AG04450 (cell line): Measurements from ENCODE around the gene GMNN. TPM values are rescaled to one million over a fixed set of nuclear protein-coding genes. Genes with fewer than 3 reads are reported as not detected.

Source experiments
- CTCF ChIA-PET: fragments of 300-600, 350-600 bp; formaldehyde crosslinking; extraction: SDS; loops from one replicate; lab custom pipeline; 2022; ENCODE audit warnings: antibody characterized with exemption, inconsistent platforms; lab: Charles Lee
- POLR2A ChIA-PET: fragments of 350-600 bp; formaldehyde crosslinking; extraction: SDS; loops from one replicate; lab custom pipeline; 2021; ENCODE audit warnings: antibody characterized with exemption, inconsistent platforms; lab: Yijun Ruan, JAX
- DNase-seq: peaks from one replicate; pipeline ENCODE4 v3.0.0-alpha.2; 2011; ENCODE audit warnings: low read depth, low spot score
- H3K27ac ChIP-seq: one replicate; pipeline ENCODE4 v1.5.1; 2012; ENCODE audit warnings: low read depth, low read length, control low read depth
- H3K27me3 ChIP-seq: one replicate; pipeline ENCODE4 v1.6.0; 2012; ENCODE audit warnings: low read length; ENCODE audit not compliant: control insufficient read depth, insufficient read depth
- H3K4me3 ChIP-seq: 2 replicates; pipeline ENCODE4 v1.5.1; 2011; ENCODE audit warnings: mild to moderate bottlenecking, low read depth, low read length, control low read depth
- H3K9me3 ChIP-seq: 2 replicates; pipeline ENCODE4 v1.5.1; 2012; ENCODE audit warnings: low read length; ENCODE audit not compliant: control insufficient read depth, insufficient read depth
- polyA plus RNA-seq: library from polyadenylated mRNA; depleted of rRNA; stranded (reverse); fragments of >200 nt; gene quantifications from 2 replicates; pipeline ENCODE4 v1.2.3, GENCODE V29; 2011
- TF ChIP-seq, protein P1 (sequence below): IDR thresholded peaks from 2 replicates; pipeline ENCODE4 v1.5.1; 2011; ENCODE audit warnings: low read depth, low read length, control low read depth, inconsistent platforms

Gene GMNN
- polyA plus RNA-seq, 1 experiment, result 22.0 TPM

DNA sequence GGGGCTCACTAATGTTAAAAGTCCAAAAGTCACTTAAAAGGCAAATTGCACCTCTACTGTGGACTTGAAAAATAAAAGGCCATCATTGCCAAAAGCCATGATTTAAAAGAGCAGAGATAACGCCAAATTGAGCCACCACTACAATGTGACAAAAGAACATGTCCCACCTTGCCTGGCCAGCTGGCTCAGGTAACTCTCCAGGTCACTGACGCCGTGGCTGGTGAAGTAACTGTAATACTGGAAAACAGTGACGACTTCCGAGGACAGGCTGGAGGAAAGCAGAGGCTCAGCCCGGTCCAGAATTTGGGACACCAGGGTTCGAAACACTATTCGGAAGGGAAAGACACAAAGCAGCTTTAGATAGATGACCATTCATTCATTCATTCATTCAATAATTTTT lies 53.2 kb downstream of the GMNN start:
- no peak overlapping the region for H3K4me3 ChIP-seq
- TF ChIP-seq, protein P1, sequence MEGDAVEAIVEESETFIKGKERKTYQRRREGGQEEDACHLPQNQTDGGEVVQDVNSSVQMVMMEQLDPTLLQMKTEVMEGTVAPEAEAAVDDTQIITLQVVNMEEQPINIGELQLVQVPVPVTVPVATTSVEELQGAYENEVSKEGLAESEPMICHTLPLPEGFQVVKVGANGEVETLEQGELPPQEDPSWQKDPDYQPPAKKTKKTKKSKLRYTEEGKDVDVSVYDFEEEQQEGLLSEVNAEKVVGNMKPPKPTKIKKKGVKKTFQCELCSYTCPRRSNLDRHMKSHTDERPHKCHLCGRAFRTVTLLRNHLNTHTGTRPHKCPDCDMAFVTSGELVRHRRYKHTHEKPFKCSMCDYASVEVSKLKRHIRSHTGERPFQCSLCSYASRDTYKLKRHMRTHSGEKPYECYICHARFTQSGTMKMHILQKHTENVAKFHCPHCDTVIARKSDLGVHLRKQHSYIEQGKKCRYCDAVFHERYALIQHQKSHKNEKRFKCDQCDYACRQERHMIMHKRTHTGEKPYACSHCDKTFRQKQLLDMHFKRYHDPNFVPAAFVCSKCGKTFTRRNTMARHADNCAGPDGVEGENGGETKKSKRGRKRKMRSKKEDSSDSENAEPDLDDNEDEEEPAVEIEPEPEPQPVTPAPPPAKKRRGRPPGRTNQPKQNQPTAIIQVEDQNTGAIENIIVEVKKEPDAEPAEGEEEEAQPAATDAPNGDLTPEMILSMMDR, result no peak
- POLR2A ChIA-PET, result no interaction called here
- no peaks in the 10 kb centered on the region for H3K9me3 ChIP-seq
- H3K27me3 ChIP-seq, result no peaks in the 10 kb centered on the region
- DNase-seq, result no peak
- no peak overlapping the region for H3K27ac ChIP-seq
- CTCF ChIA-PET, result no interaction called here

DNA sequence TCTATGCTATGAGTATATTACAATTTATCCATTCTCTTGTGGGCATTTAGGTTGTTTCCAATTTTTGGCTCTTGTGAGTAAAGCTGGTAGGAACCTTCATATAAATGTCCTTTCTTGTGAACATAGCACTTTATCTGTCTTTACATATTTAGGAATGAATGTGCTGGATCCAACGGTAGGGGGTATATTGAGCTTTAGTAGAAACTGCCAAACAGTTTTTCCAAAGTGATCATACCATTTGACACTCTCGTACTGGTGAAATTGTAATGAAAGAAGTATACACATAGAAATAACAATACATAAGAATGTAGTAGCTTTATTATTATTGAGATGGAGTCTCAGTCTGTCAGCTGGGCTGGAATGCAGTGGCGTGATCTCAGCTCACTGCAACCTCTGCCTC lies 54.9 kb downstream of the GMNN start:
- Histone ChIP-seq H3K27me3 (no peaks in the 10 kb centered on the region), H3K9me3 (no peaks in the 10 kb centered on the region), H3K4me3 (no peak overlapping the region), H3K27ac (no peak overlapping the region)
- ChIA-PET POLR2A (no interaction called here), CTCF (interaction anchor here (0.5 to 1.4 kb wide), 2 partner anchors 223 to 241 kb away, joined by 3 read pairs; no protein-coding TSS in a partner anchor)
- TF ChIP-seq, protein P1, result no peak; the same call in 1 of the 2 replicates
- DNase-seq, result no peak

DNA sequence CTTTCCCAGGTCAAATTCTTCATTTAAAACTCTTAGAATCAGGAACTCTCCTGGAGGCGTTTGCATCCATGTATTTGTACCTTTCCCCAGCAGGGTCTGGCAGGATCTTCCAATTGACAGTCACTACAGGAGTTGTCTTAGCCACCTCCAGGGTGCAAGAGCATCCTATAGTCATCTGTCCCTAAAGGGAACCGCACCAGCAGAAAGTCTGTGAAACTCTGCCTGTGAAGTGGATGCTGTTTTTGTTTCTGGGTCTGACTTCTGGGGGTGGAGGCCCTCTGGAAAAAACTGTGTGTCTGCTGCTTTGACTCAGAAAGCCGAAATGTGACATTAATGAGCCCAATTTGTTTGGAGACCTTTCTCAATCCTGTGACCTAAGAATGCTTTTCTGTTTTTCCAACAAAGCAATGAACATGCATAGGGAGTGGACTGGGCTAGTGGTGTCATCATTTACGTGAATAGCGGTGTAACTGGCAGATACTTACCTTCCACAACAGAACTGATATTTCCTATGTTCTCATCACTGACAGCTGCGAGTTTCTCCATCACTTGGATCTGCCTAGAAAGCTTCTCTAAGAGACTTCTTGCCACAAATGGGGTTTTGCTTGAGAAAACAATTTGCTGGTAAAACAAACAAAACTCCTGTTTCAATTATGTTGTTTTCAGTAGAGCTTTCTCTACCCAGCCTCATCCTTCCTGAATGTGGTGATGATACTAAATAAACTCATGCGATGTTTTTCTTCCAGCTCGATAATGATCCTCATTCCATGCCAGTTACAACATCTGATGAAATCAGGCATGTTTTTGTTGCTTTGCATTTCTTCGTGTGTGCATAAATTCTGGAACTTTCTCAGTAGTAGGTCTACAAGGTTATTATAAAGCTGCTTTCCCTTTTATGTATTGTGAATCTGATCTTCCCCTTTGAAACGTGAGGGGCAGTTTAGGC lies 57.3 kb downstream of the GMNN start:
- POLR2A ChIA-PET, result interaction anchor here (0.6 to 0.8 kb wide), 2 partner anchors 35 to 306 kb away, joined by 3 read pairs; no protein-coding TSS in a partner anchor
- no peaks in the 10 kb centered on the region for H3K9me3 ChIP-seq
- CTCF ChIA-PET, result interaction anchor here (0.6 to 4.0 kb wide), 6 partner anchors 24 to 251 kb away, joined by 3 to 15 read pairs (median 4); no protein-coding TSS in a partner anchor
- no peak overlapping the region for H3K4me3 ChIP-seq
- H3K27ac ChIP-seq, result no peak overlapping the region
- no peaks in the 10 kb centered on the region for H3K27me3 ChIP-seq
- DNase-seq, result no peak
- TF ChIP-seq, protein P1, result no peak

DNA sequence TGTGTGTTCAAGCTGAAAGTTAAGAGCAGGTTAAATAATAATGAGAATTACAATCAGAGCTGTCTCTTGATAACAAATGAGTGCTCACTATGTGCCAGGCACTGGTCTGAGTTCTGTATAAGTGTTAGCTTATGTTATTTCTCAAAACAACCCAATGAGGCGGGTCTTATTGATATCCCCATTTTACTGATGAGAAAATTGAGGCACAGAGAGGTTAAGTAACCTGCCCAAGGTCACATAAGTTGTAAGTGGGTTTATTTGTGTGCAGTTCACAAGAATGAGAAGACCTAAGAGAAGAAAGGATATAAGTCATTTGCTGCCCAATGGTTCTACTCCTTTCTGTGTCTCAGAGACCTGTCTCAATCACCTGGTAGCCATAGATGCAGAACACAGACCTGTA lies 58.1 kb downstream of the GMNN start:
- H3K27me3 ChIP-seq, result no peaks in the 10 kb centered on the region
- no peak for DNase-seq
- TF ChIP-seq, protein P1, result no peak
- H3K9me3 ChIP-seq, result no peaks in the 10 kb centered on the region
- ChIA-PET CTCF (interaction anchor here (0.6 to 4.0 kb wide), 6 partner anchors 23 to 252 kb away, joined by 3 to 15 read pairs (median 4); no protein-coding TSS in a partner anchor), POLR2A (interaction anchor here (0.6 kb wide), 1 partner anchor 306 kb away, joined by 3 read pairs; no protein-coding TSS in a partner anchor)
- H3K27ac ChIP-seq, result no peak overlapping the region
- no peak overlapping the region for H3K4me3 ChIP-seq
